AG09309 (cell line): Measurements from ENCODE around the gene BICDL2.

Experiments
- DNase-seq: peaks from one replicate; pipeline ENCODE4 v3.0.0-alpha.2; 2010; ENCODE audit warnings: low read depth
- H3K4me3 ChIP-seq: 2 replicates; pipeline ENCODE4 v1.5.1; 2011; ENCODE audit warnings: mild to moderate bottlenecking, low read depth, low read length, moderate library complexity; ENCODE audit not compliant: control insufficient read depth
- CTCF ChIP-seq: IDR thresholded peaks from 2 replicates; pipeline ENCODE4 v1.5.1; 2011; ENCODE audit warnings: mild to moderate bottlenecking, low read depth, low read length, inconsistent platforms; ENCODE audit not compliant: insufficient read depth, control insufficient read depth; ENCODE audit errors: missing control alignments

The BICDL2 gene

DNA sequence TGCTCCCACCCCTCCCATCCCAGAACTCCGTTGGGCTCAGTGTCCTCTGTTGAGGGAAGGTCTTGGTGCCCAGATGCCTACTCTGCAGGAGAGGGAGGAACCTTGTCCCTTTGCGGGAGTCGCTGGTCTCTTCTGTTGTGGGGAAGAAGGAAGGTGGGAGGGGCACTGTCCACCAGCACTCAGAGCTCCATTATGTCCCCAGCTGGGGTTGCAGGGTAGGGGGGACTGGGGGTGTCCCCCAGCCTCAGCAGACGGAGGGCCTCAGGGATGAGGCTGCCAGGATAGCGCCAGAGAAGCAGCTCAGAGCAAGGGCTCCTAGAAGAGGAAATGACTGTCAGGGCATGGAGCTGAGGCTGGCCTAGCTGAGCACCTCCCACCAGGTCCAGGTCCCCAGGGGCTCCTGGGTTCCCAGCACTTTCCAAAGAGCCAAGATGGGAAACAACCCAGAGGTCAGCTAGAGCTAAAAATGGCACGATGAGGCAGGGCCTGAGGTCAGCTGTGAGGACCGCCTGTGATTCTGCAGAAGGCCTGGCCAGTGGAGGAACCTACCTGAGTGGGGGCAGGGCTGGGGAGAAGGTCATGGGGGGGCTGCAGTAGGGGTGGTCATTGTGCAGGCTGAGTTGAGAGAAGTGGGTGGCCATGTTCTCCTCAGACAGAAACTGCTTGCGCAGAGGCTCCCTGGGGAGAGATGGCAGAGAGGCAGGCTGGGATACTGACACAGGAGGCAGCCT lies 13.9 kb downstream of the BICDL2 start:
- no peak for DNase-seq
- TF ChIP-seq CTCF, result no peak
- peak overlapping the region; percentile 62 for H3K4me3 ChIP-seq

DNA sequence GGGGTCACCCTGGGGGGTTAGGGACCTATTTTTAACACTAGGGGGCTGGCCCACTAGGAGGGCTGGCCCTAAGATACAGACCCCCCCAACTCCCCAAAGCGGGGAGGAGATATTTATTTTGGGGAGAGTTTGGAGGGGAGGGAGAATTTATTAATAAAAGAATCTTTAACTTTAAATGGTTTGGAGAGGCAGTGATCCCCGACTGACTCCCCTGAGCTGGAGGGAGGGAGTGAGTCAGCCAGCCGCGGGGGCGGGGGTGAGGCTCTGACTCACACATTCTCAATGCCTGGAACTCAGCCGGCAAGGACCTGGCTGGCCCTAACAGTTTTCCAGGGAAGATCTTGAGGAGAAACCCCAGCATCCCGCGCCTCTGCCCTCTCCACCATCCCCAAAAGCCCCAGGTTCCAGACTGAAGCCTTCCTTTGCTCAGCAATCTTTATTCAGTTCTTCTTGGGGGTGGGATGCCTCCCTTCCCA lies 14.5 kb downstream of the BICDL2 start:
- H3K4me3 ChIP-seq, result peak overlapping the region; percentile 82
- peak; percentile 86 for DNase-seq
- TF ChIP-seq CTCF, result no peak

- DNase-seq, result peak; percentile 82
- peak; percentile 44 for TF ChIP-seq CTCF
- H3K4me3 ChIP-seq, result peak overlapping the region; percentile 82
Measured at GRCh38 chr16:3021449-3022207, 15.1 kb downstream of the BICDL2 start.

DNA sequence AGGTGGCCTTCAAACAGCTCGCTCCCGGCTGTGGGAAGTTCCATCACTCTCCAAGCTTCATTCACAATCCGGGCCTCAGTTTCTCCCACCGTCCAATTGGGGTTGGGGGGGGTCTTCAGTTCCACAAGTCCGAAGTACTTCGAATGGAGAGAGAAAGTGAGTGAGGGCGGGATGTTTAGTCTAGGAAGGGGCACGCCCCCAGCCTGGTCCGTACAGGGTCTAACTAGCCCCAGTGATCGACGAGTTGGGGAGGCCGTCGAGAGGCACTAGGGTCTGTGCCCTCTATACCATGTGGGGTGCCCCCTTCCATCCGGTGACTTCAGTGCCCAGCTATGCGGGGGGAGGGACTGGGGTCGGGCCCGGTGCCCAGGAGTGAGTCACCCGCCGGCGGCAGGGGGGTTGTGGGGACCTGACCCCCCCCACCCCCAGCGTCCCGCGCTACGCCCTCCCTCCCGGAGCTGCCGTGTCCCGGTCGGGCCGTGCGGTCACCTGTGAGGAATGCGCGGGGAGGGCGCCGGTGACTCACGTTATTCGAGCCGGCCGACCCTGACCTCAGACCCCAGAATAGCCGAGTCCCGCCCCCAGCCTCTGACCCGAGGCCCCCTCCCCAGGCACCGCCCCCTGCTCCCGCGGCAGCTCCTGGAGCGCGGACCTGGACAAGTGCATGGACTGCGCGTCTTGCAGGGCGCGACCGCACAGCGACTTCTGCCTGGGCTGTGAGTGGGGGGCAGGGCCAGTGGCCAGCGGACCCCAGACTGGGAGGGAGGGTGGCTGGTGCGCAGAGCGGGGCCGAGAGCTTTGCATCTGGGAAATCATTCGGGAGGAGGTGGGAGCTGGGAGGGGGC lies 15.9 kb downstream of the BICDL2 start:
- no peak for TF ChIP-seq CTCF
- DNase-seq, result peak; percentile 68
- H3K4me3 ChIP-seq, result peak overlapping the region; percentile 82

DNA sequence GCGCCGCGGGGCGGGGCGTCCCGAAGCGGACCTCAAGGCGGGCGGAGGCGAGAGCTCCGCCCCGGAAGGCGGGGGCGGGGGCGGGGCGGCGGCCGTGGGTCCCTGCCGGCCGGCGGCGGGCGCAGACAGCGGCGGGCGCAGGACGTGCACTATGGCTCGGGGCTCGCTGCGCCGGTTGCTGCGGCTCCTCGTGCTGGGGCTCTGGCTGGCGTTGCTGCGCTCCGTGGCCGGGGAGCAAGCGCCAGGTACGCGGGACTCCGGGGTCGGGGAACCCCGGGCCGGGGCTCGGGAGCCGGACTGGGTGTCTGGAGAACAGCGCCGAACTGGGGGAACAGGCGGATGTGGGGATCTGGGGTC lies 16.5 kb downstream of the BICDL2 start, which contains the start of gene TNFRSF12A:
TSS of gene TNFRSF12A (plus strand) at position 122 of the 357 bp plus-strand sequence. CDS start at position 152, 30 bp downstream.
- H3K4me3 ChIP-seq, result peak within 1 kb of the TSS; percentile 82

More for the DNA sequence above, 16.5 kb downstream of the BICDL2 start, which contains the start of gene TNFRSF12A:
- no peak for DNase-seq
- no peak for TF ChIP-seq CTCF
